ENCODE measurements around the gene DNAJC16.

The DNAJC16 gene

GRCh38 chr1:15617173-15618076 is 90.8 kb downstream of the DNAJC16 start, which contains the start of gene DDI2 (continued):
- TF ChIP-seq ZNF157 (tag by site-specific recombination; IDR thresholded peaks at IDR 0.05): no peak
- peak; percentile 36; the same call in 1 of the 2 replicates for TF ChIP-seq ZNF394 (tag by site-specific recombination; IDR thresholded peaks at IDR 0.05; ENCODE audit: borderline replicate concordance)
- 0 out of 2 replicates have a peak, but pooled peaks have one; percentile 53 for TF ChIP-seq ZFP37 (tag by site-specific recombination; IDR thresholded peaks at IDR 0.05)
- TF ChIP-seq ZNF596 (tag by site-specific recombination; IDR thresholded peaks at IDR 0.05): peak; percentile 92
- TF ChIP-seq ZNF433 (tag by site-specific recombination; IDR thresholded peaks at IDR 0.05; ENCODE audit: low read depth): no peak
- TF ChIP-seq BCL11A (tag by site-specific recombination; IDR thresholded peaks at IDR 0.05; ENCODE audit: low read depth): no peak
- TF ChIP-seq ZNF792 (tag by site-specific recombination; IDR thresholded peaks at IDR 0.05): no peak
- 0 out of 2 replicates have a peak, but pooled peaks have one; percentile 23 for TF ChIP-seq ZBTB8A (tag by site-specific recombination; IDR thresholded peaks at IDR 0.05)
- no peak for TF ChIP-seq ZNF211 (tag by site-specific recombination; IDR thresholded peaks at IDR 0.05; ENCODE audit: low read depth)
- TF ChIP-seq ZNF704 (tag by site-specific recombination; IDR thresholded peaks at IDR 0.05): no peak
- no peak for TF ChIP-seq SETDB1 (IDR thresholded peaks at IDR 0.05; ENCODE audit: insufficient read length, low read length)
- TF ChIP-seq TCF7L2 (IDR thresholded peaks at IDR 0.05; ENCODE audit: borderline replicate concordance, low read depth, low read length): no peak
- 0 out of 2 replicates have a peak, but pooled peaks have one; percentile 32 for TF ChIP-seq ZNF585B (tag by site-specific recombination; IDR thresholded peaks at IDR 0.05)
- TF ChIP-seq KLF8 (tag by site-specific recombination; IDR thresholded peaks at IDR 0.05): peak; percentile 95
- no peak for TF ChIP-seq ZNF155 (tag by site-specific recombination; IDR thresholded peaks at IDR 0.05)
- no peak for TF ChIP-seq ZNF747 (tag by site-specific recombination; IDR thresholded peaks at IDR 0.05)
- TF ChIP-seq ZNF76 (tag by site-specific recombination; IDR thresholded peaks at IDR 0.05; ENCODE audit: borderline replicate concordance, low read depth): no peak
- peak; percentile 78 for TF ChIP-seq ZNF2 (tag by site-specific recombination; IDR thresholded peaks at IDR 0.05)
- no peak for TF ChIP-seq ZNF670 (tag by site-specific recombination; IDR thresholded peaks at IDR 0.05; ENCODE audit: low read depth)
- TF ChIP-seq ZNF223 (tag by site-specific recombination; IDR thresholded peaks at IDR 0.05): no peak; the same call in 1 of the 2 replicates
- no peak for TF ChIP-seq ZNF654 (tag by site-specific recombination; IDR thresholded peaks at IDR 0.05; ENCODE audit: low read depth)
- TF ChIP-seq ZNF610 (tag by site-specific recombination; IDR thresholded peaks at IDR 0.05; ENCODE audit: borderline replicate concordance): no peak
- TF ChIP-seq ZNF677 (tag by site-specific recombination; IDR thresholded peaks at IDR 0.05): peak; percentile 19; the same call in 1 of the 2 replicates
- TF ChIP-seq WT1 (tag by site-specific recombination; IDR thresholded peaks at IDR 0.05): peak; percentile 90
- peak; percentile 89; the same call in 1 of the 2 replicates for TF ChIP-seq ZSCAN30 (tag by site-specific recombination; IDR thresholded peaks at IDR 0.05)
- TF ChIP-seq FEZF1 (tag by site-specific recombination; IDR thresholded peaks at IDR 0.05): no peak
- no peak for TF ChIP-seq ZNF529 (tag by site-specific recombination; IDR thresholded peaks at IDR 0.05; ENCODE audit: insufficient replicate concordance)
- no peak for TF ChIP-seq RBAK (tag by site-specific recombination; IDR thresholded peaks at IDR 0.05)
- TF ChIP-seq ZNF114 (tag by site-specific recombination; IDR thresholded peaks at IDR 0.05): no peak
- peak; percentile 79; the same call in 1 of the 2 replicates for TF ChIP-seq ZNF561 (tag by site-specific recombination; IDR thresholded peaks at IDR 0.05; ENCODE audit: borderline replicate concordance)
- no peak for TF ChIP-seq MYNN (tag by site-specific recombination; IDR thresholded peaks at IDR 0.05; ENCODE audit: borderline replicate concordance)
- no peak for TF ChIP-seq ZNF580 (tag by site-specific recombination; IDR thresholded peaks at IDR 0.05)
- no peak for TF ChIP-seq BCL11B (tag by site-specific recombination; IDR thresholded peaks at IDR 0.05; ENCODE audit: low read depth)
- TF ChIP-seq YY1 (tag by site-specific recombination; IDR thresholded peaks at IDR 0.05): no peak
- TF ChIP-seq ZBTB10 (tag by site-specific recombination; IDR thresholded peaks at IDR 0.05): peak; percentile 36; the same call in 1 of the 2 replicates
- TF ChIP-seq ZNF639 (tag by site-specific recombination; IDR thresholded peaks at IDR 0.05): no peak
